Fibroblast of lung (primary cell): Measurements from ENCODE around the gene ING4.

ENCODE experiments used
- CTCF ChIP-seq, 2 donors: IDR thresholded peaks in 1 of 2; conservative IDR thresholded peaks in 1 of 2; 1 replicate in 1 of 2; 2 replicates in 1 of 2; pipeline ENCODE4 v1.5.1; 2011 to 2012; ENCODE audit warnings: low read length in 2 of 2, control low read depth in 1 of 2, inconsistent platforms in 1 of 2, low read depth in 1 of 2, mild to moderate bottlenecking in 1 of 2
- EZH2 ChIP-seq: IDR thresholded peaks from 2 replicates; pipeline ENCODE4 v1.5.1; 2012; ENCODE audit warnings: low read length, control low read depth, mild to moderate bottlenecking; ENCODE audit errors: missing control alignments

GRCh38 chr12:6613776-6614512 lies 49.0 kb downstream of the ING4 start:
- TF ChIP-seq CTCF (conservative IDR thresholded peaks at IDR 0.05 in 1 of 2, IDR thresholded peaks at IDR 0.05 in 1 of 2; ENCODE audit: low read depth in 1 of 2, low read length in 2 of 2): peak in 1 of 2 donors; percentile 4
- TF ChIP-seq EZH2: no peak
